K562 (cell line): Measurements from ENCODE around the gene FAM193A. TPM values are rescaled to one million over a fixed set of nuclear protein-coding genes. Genes with fewer than 3 reads are reported as not detected.

ENCODE experiments used
- ARID2 ChIP-seq: fragments of 450-650 bp; IDR thresholded peaks from 2 replicates; pipeline ENCODE4 v1.6.1; 2017; ENCODE audit warnings: antibody characterized with exemption, mild to moderate bottlenecking
- CEBPB ChIP-seq: fragments of 450-650 bp; IDR thresholded peaks from 2 replicates; pipeline ENCODE4 v1.6.1; 2016; ENCODE audit warnings: missing genetic modification characterization, missing compliant biosample characterization
- DEAF1 ChIP-seq: fragments of 450-650 bp; formaldehyde crosslinking; IDR thresholded peaks from 2 replicates; pipeline ENCODE4 v1.4.0; 2020; ENCODE audit warnings: mild to moderate bottlenecking, moderate library complexity
- GTF3C2 ChIP-seq: IDR thresholded peaks from 3 replicates; pipeline ENCODE4 v1.6.1; 2011; ENCODE audit warnings: borderline replicate concordance, mild to moderate bottlenecking, moderate library complexity; ENCODE audit not compliant: insufficient read length; ENCODE audit errors: extremely low read depth
- HBP1 ChIP-seq: fragments of 450-650 bp; formaldehyde crosslinking; IDR thresholded peaks from 2 replicates; pipeline ENCODE4 v1.4.0; 2022; ENCODE audit warnings: missing genetic modification characterization
- HDAC3 ChIP-seq: fragments of 450-650 bp; IDR thresholded peaks from 2 replicates; pipeline ENCODE4 v1.6.1; 2018; ENCODE audit warnings: borderline replicate concordance, mild to moderate bottlenecking, moderate library complexity; ENCODE audit not compliant: partially characterized antibody
- MAFK ChIP-seq: IDR thresholded peaks from 2 replicates; pipeline ENCODE4 v1.6.1; 2011; ENCODE audit warnings: low read length, improper control_type of control experiment
- MCM7 ChIP-seq, 2 experiments: fragments of 450-650 bp; IDR thresholded peaks; 2 replicates each; pipeline ENCODE4 v1.6.1; 2016 to 2018
- NR4A1 ChIP-seq, 2 experiments: fragments of 250-450 bp in 1 of 2; fragments of 450-650 bp in 1 of 2; sonication (Bioruptor Pico) in 1 of 2; IDR thresholded peaks; 2 replicates each; pipeline versions ENCODE4 v1.4.0 to v1.6.1; 2016 to 2020; ENCODE audit warnings: mild to moderate bottlenecking in 2 of 2, missing compliant biosample characterization in 1 of 2, missing genetic modification characterization in 1 of 2, moderate library complexity in 1 of 2
- PTBP1 ChIP-seq: fragments of 200-400 bp; formaldehyde crosslinking; IDR thresholded peaks from 2 replicates; pipeline ENCODE4 v1.6.1; 2017; ENCODE audit warnings: low read depth, low read length
- THRA ChIP-seq: fragments of 450-650 bp; IDR thresholded peaks from 2 replicates; pipeline ENCODE4 v1.6.1; 2017; ENCODE audit warnings: mild to moderate bottlenecking, moderate library complexity
- ZNF224 ChIP-seq: sonication (generic); formaldehyde crosslinking; IDR thresholded peaks from 2 replicates; pipeline ENCODE4 v1.8.0; 2022; ENCODE audit warnings: mild to moderate bottlenecking, missing genetic modification reagents
- ZNF277 ChIP-seq: fragments of 250-450 bp; sonication (Bioruptor Pico); IDR thresholded peaks from 2 replicates; pipeline ENCODE4 v1.8.0; 2022; ENCODE audit warnings: inconsistent platforms, mild to moderate bottlenecking, moderate library complexity, borderline replicate concordance
- ZNF41 ChIP-seq: fragments of 250-450 bp; sonication (Bioruptor Pico); conservative IDR thresholded peaks from 2 replicates; pipeline ENCODE4 v1.4.0; 2020; ENCODE audit warnings: mild to moderate bottlenecking
- ZNF740 ChIP-seq, 3 experiments: fragments of 200-800 bp in 1 of 3; sonication (Bioruptor generic) in 1 of 3; sonication (generic) in 1 of 3; formaldehyde crosslinking in 1 of 3; IDR thresholded peaks; 2 replicates each; pipeline versions ENCODE4 v1.6.1 to v1.8.0; 2016 to 2022; ENCODE audit warnings: mild to moderate bottlenecking in 2 of 3, missing compliant biosample characterization in 2 of 3, missing genetic modification characterization in 2 of 3, missing genetic modification reagents in 1 of 3
- polyA plus RNA-seq, 8 experiments: library from polyadenylated mRNA; depleted of rRNA in 4 of 8; stranded (reverse) in 5 of 8; unstranded in 3 of 8; fragments of >200 nt; fragmentation: Nextera tagmentation in 2 of 8; fragmentation: Illumina TruSeq in 1 of 8; extraction: Ambion mirVana in 2 of 8; extraction: Trizol in 1 of 8; gene quantifications; 2 replicates each; pipeline versions ENCODE4 v1.2.1 to v1.2.3, GENCODE V29; 2011 to 2014; ENCODE audit warnings: inconsistent platforms in 1 of 8, missing spikeins in 1 of 8
- total RNA-seq, 7 experiments: library from RNA; depleted of rRNA in 6 of 7; stranded (reverse); fragments of >200 nt in 6 of 7; fragmentation: Illumina TruSeq in 2 of 7; extraction: Trizol in 2 of 7; gene quantifications; 2 replicates each; pipeline versions ENCODE4 v1.2.1 to v1.2.3, GENCODE V29; 2011 to 2021; ENCODE audit warnings: low replicate concordance in 1 of 7

Gene FAM193A
- total and polyA plus RNA-seq, 9 of the 15 experiments (the other 6 are each of a cell fraction or from before 2014, with no cell fraction given) = 0.46 to 24.6 (median 9.6) TPM

- no peak for TF ChIP-seq DEAF1 (CRISPR knock-in tag)
- no peak for TF ChIP-seq ARID2
- no peak for TF ChIP-seq ZNF41
- no peak for TF ChIP-seq GTF3C2
- no peak for TF ChIP-seq PTBP1
- TF ChIP-seq MAFK = no peak
- no peak for TF ChIP-seq NR4A1 (CRISPR knock-in tag; IDR thresholded peaks at IDR 0.05)
- no peak for TF ChIP-seq NR4A1 (tag; IDR thresholded peaks at IDR 0.05)
- no peak for TF ChIP-seq CEBPB (tag)
- TF ChIP-seq THRA = no peak
- TF ChIP-seq MCM7 (IDR thresholded peaks at IDR 0.05) = no peak
- no peak for TF ChIP-seq ZNF224 (CRISPR knock-in tag)
- peak; percentile 56 for TF ChIP-seq ZNF740 (CRISPR knock-in tag; IDR thresholded peaks at IDR 0.05)
- TF ChIP-seq ZNF740 (tag; IDR thresholded peaks at IDR 0.05) = peak in 1 of 2 experiments; percentile 70; a peak in 1 of 4 replicates
- TF ChIP-seq ZNF277 (CRISPR knock-in tag) = no peak
- TF ChIP-seq HDAC3 = no peak
- TF ChIP-seq HBP1 (CRISPR knock-in tag) = no peak
These were observed at the start of gene FAM193A (continued) for GRCh38 chr4:2536193-2537010.
